ENCODE measurements around the gene TRAPPC6A. TPM values are rescaled to one million over a fixed set of nuclear protein-coding genes. Genes with fewer than 3 reads are reported as not detected.

Gene TRAPPC6A
- total and polyA plus RNA-seq, 2 experiments from 2014 or later: 29.4 to 74.7 TPM

DNA sequence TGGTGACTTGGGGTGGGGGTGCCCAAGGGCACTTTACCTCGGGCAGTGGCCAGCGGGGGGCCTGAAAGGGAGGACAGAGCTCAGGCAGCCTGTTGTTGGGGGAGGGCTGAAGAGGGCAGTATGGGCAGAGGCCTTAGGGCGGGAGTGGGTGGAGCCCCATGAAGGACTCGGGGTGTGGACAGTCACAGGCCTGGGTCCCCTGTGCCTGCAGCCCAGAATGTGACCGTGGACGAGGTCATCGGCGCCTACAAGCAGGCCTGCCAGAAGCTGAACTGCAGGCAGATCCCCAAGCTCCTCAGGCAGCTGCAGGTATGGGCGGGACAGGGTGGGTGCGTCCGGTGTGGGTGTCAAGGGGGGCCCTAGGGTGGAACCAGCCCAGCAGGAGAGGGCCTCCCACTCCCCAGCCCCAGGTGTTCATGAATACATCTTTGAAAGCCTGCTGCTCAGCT is 39.7 kb downstream of the TRAPPC6A start:
- Histone ChIP-seq H3K79me2 (replicated peaks; ENCODE audit: insufficient read depth) (peaks cover 50% of the 10 kb centered on the region), H3F3A (replicated peaks; ENCODE audit: low read depth) (no peaks in the 10 kb centered on the region), H3K4me1 (ENCODE audit: insufficient read depth) (peaks cover 15% of the 10 kb centered on the region; the same call in 1 of the 2 replicates), H3K4me3 (no peak overlapping the region), H3K27ac (ENCODE audit: low read depth) (no peak overlapping the region), H3K36me3 (ENCODE audit: insufficient read depth) (no peaks in the 10 kb centered on the region), H3K27me3 (ENCODE audit: insufficient read depth) (no peaks in the 10 kb centered on the region), H2AFZ (no peak overlapping the region), H3K4me2 (no peak overlapping the region), H3K9me2 (ENCODE audit: insufficient read depth) (no peaks in the 10 kb centered on the region), H4K20me1 (replicated peaks; ENCODE audit: insufficient read depth) (peaks cover 3% of the 10 kb centered on the region; the same call in 1 of the 2 replicates)
- peaks cover 14% of the 10 kb centered on the region for H3K36me3 Mint-ChIP-seq (ENCODE audit: low read depth)
- H3K4me3 Mint-ChIP-seq: no peak overlapping the region; the same call in 2 of the 3 replicates
- no peaks in the 10 kb centered on the region; the same call in 2 of the 3 replicates for H3K9me3 Mint-ChIP-seq
- TF ChIP-seq EZH2phosphoT487 (IDR thresholded peaks at IDR 0.05; ENCODE audit: unreplicated experiment): no peak
- no peak for TF ChIP-seq REST (IDR thresholded peaks at IDR 0.05; ENCODE audit: unreplicated experiment)
- no peak for TF ChIP-seq STAT1 (IDR thresholded peaks at IDR 0.05; ENCODE audit: unreplicated experiment)
- TF ChIP-seq POLR2AphosphoS5 (IDR thresholded peaks at IDR 0.05; ENCODE audit: low read depth): no peak
- no peak for TF ChIP-seq ZNF331 (CRISPR knock-in tag; IDR thresholded peaks at IDR 0.05; ENCODE audit: low read depth)
- TF ChIP-seq EZH2 (IDR thresholded peaks at IDR 0.05; ENCODE audit: low read depth, unreplicated experiment): no peak
- no peak for TF ChIP-seq JUNB (IDR thresholded peaks at IDR 0.05; ENCODE audit: unreplicated experiment)
- no peak for TF ChIP-seq CTCF (conservative IDR thresholded peaks at IDR 0.05; ENCODE audit: low read depth in 2 of 2)
- TF ChIP-seq, protein P1, sequence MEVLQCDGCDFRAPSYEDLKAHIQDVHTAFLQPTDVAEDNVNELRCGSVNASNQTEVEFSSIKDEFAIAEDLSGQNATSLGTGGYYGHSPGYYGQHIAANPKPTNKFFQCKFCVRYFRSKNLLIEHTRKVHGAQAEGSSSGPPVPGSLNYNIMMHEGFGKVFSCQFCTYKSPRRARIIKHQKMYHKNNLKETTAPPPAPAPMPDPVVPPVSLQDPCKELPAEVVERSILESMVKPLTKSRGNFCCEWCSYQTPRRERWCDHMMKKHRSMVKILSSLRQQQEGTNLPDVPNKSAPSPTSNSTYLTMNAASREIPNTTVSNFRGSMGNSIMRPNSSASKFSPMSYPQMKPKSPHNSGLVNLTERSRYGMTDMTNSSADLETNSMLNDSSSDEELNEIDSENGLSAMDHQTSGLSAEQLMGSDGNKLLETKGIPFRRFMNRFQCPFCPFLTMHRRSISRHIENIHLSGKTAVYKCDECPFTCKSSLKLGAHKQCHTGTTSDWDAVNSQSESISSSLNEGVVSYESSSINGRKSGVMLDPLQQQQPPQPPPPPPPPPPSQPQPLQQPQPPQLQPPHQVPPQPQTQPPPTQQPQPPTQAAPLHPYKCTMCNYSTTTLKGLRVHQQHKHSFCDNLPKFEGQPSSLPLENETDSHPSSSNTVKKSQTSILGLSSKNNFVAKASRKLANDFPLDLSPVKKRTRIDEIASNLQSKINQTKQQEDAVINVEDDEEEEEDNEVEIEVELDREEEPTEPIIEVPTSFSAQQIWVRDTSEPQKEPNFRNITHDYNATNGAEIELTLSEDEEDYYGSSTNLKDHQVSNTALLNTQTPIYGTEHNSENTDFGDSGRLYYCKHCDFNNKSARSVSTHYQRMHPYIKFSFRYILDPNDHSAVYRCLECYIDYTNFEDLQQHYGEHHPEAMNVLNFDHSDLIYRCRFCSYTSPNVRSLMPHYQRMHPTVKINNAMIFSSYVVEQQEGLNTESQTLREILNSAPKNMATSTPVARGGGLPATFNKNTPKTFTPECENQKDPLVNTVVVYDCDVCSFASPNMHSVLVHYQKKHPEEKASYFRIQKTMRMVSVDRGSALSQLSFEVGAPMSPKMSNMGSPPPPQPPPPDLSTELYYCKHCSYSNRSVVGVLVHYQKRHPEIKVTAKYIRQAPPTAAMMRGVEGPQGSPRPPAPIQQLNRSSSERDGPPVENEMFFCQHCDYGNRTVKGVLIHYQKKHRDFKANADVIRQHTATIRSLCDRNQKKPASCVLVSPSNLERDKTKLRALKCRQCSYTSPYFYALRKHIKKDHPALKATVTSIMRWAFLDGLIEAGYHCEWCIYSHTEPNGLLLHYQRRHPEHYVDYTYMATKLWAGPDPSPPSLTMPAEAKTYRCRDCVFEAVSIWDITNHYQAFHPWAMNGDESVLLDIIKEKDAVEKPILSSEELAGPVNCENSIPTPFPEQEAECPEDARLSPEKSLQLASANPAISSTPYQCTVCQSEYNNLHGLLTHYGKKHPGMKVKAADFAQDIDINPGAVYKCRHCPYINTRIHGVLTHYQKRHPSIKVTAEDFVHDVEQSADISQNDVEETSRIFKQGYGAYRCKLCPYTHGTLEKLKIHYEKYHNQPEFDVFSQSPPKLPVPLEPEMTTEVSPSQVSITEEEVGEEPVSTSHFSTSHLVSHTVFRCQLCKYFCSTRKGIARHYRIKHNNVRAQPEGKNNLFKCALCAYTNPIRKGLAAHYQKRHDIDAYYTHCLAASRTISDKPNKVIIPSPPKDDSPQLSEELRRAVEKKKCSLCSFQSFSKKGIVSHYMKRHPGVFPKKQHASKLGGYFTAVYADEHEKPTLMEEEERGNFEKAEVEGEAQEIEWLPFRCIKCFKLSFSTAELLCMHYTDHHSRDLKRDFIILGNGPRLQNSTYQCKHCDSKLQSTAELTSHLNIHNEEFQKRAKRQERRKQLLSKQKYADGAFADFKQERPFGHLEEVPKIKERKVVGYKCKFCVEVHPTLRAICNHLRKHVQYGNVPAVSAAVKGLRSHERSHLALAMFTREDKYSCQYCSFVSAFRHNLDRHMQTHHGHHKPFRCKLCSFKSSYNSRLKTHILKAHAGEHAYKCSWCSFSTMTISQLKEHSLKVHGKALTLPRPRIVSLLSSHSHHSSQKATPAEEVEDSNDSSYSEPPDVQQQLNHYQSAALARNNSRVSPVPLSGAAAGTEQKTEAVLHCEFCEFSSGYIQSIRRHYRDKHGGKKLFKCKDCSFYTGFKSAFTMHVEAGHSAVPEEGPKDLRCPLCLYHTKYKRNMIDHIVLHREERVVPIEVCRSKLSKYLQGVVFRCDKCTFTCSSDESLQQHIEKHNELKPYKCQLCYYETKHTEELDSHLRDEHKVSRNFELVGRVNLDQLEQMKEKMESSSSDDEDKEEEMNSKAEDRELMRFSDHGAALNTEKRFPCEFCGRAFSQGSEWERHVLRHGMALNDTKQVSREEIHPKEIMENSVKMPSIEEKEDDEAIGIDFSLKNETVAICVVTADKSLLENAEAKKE (CRISPR knock-in tag; IDR thresholded peaks at IDR 0.05): no peak
- DNase-seq (ENCODE audit: low spot score) (no peak), ATAC-seq (peak; percentile 27; the same call in 2 of the 3 replicates)
- peaks cover 17% of the 10 kb centered on the region for H3K27me3 Mint-ChIP-seq (ENCODE audit: insufficient read depth, low read depth, poor library complexity)
- peak overlapping the region; percentile 54 for H3K27ac Mint-ChIP-seq
- H3K4me1 Mint-ChIP-seq: peaks cover 32% of the 10 kb centered on the region
